GM11168 (cell line): ENCODE data around the gene ST3GAL2.
"Not testable (repeated sequence)": the region's sequence is repeated elsewhere in the genome, so short reads cannot be mapped to it uniquely, and the experiment has no call there.

Source experiments
- in situ Hi-C: fragments of 300-500 bp; cut with MboI; formaldehyde crosslinking; loops from one replicate; pipeline ENCODE4 v1.12.0; 2022; ENCODE audit warnings: low sequenced_read_pairs; ENCODE audit not compliant: unreplicated experiment

The ST3GAL2 gene

DNA sequence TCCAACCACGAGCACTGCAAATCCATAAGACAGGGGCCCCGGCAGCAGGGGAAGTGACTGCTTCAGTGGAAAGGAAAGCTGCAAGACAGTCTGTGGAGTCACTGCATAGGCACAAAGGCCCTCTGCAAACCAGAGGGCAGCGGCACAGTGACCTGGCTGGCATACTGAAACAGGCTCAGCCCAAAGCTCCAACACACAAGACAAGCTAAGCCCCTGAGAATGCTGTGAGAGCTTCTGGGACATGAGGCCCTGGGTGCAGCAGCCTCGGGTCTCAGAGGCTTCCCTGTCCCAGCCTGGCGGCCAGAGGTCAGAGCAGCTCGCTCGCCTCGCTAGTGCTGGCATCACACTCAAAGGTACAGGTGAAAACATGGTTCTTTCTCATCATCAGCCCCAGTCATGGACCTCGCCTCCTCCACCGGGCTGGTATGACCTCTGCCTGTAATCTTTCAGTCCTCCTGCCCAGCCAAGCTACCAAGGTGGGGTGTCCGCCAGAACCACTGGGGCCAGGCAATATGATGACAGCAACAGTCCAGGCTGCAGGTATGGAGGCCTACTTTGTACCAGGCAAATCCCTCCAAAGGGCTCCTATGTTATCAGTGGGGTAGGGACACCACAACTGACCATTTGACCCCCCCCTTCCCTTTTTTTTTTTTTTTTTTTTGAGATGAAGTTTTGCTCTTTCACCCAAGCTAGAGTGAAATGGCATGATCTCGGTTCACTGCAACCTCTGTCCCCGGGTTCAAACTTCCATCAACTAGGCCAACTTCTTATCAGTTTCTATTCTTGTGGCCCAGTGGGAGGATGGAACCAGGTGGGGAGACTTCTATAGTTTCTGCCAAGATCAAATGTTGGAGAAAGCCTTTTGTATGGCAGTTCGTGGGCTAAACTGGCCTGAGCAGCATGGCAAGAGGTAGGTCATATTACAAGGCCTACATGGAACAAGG lies 19.2 kb downstream of the ST3GAL2 start:
- in situ Hi-C loops: no loop called here

DNA sequence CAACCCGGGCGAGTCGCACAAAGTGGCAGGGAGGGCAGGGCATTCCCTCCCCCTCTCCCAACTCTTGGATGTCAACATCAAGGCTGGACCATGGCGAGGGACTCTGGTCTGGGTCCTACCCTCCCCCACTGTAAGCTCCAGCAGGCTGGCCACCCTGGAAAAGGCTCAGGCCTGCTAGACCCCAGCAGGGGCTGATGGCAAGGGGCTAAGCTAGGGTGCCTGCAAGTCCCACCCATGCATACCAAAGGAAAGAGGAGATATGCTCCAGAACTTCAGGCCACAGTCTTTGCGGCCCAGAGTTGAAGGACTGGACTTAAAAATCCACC lies 19.9 kb downstream of the ST3GAL2 start:
- in situ Hi-C loops: no loop called here

DNA sequence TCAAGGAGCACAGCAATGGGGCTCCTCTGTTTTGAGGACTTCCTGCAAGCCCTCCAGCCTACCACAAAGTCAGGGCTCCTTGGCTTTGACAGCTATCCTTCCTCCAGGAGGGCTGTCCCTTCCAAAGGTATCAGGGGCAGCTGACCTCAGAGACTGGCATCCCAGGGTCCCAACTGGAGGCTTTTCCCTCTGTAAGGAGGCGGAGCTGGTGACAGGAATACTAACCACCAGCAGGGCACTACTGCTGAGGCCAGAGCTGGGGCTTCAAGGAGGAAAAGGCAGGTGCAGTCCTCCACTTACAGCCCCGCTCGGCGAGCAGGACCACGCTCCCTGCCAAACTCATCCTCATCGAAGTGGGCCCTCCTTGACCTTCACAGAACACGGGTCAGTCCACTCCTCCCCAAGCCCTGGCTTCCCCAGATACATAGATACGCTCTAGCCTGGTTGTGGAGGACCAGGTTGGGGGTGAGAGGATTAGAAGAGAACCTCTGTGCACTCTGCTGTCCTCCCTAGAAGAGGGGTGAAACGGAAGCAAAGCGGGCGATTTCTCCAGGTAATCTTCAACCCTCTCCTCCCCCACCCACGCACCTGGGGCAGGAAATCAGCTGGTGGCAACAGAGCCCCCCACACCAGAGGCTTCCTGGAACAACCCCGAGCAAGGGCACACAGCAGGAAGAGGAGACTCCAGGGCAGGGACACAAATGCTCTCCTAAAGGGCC lies 20.5 kb downstream of the ST3GAL2 start:
- in situ Hi-C loops: no loop called here

DNA sequence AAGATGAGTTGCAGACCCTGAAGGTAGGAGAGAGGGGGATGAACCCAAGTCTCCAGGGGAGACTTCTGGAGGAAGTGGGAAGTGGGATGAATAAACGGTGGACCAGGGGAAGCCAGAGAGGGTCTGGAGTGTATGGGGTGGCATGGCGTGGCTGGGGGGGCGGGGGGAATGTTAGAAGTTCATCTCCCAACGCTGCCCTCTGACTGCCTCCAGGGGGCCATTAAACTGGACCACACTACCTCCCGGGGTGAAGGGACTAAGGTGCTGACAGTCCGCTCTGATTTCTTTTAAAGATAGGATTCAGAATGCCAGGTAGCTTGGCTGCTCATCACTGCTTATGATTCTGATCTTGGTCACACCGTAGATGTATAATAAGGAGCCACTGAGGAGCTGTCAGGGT lies 21.2 kb downstream of the ST3GAL2 start:
- in situ Hi-C loops: no loop called here

DNA sequence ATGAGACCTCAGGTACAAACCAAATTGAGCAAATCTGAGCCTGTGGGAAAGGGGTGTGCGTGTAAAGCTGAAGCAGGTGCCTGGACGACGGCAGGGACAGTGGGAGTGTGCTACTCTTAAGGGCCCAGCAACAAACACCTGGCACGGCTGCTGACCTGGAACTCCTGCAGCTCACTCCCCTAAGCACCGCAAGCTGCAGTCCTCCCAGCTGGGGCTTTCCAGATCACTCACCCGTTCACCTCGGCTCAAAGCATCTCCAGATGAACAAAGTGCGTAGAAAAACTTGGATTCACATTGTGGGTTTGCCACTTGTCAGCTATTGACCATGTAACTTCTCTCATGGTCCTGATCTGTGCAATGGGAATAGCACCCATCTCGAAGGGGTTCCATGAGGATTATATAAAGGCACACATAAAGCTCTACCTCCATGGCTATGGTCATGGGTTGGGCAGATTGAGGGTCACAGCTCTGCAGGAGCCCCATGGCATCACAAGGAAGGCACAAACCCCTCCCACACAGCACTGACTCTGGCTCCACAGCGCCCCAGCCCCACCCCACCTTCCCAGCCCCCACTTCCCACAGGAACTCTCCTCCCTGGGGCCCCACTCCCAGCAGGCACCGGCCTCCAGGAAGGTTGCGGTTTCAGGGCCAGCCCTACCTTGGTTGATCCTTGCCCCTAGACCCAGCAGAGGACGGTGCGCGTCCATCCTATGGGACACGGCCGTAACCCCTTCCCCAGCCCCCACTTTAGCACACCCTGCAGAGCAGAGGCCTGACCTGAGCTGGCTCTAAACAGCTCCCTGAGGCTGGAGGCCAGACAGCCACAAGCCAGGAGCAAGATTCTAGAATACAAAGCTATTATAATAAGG lies 21.9 kb downstream of the ST3GAL2 start:
- in situ Hi-C loops: no loop called here

DNA sequence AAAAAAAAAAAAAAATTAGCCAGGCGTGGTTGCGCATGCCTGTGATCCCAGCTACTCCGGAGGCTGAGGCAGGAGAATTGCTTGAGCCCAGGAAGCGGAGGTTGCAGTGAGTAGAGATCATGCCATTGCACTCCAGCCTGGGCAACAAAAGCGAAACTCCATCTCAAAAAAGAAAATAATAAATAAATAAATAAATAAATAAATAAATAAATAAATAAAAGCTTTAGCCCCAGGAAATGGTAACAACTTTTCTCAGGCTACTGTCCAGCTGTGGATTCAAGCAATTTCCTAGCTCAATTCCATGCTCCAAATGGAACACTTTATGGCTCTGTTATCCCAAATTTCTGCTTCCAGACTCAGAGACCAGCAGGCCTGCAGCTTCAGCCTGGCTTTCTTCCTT lies 25.3 kb downstream of the ST3GAL2 start:
- in situ Hi-C loops: not testable (repeated sequence)

DNA sequence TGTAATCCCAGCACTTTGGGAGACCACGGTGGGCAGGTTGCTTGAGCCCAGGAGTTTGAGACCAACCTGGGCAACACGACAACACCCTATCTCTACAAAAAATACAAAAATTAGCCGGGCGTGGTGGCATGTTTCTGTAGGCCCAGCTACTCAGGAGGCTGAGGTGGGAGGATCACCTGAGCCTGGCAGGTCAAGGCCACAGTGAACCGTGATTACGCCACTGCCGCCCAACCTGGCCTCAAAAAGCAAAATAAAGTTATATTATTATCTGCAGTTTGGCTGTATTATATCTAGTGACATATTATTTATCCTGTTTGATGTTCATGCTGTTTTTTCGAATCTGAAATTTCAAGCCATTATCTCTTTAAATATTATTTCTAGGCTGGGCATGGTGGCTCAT lies 26.5 kb downstream of the ST3GAL2 start:
- in situ Hi-C loops: no loop called here

DNA sequence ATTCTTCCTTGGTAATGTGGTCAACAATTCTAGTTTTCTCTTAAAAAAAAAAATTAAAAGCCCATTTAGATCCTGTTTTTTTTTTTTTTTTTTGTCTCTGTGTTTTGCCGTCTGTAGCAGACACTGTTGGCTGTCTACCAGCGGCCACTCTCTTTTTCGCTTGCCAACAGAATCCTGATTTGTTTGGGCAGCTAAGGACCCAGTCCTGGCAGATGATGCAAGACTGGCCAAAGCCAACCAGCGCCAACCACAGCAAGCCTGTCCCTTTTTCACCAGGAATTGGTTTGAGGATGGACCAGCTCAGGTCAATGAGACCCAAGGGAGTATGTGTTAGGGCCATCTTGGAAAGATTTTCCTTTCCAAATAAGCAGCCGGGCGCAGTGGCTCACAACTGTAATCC lies 28.2 kb downstream of the ST3GAL2 start:
- in situ Hi-C loops: no loop called here

DNA sequence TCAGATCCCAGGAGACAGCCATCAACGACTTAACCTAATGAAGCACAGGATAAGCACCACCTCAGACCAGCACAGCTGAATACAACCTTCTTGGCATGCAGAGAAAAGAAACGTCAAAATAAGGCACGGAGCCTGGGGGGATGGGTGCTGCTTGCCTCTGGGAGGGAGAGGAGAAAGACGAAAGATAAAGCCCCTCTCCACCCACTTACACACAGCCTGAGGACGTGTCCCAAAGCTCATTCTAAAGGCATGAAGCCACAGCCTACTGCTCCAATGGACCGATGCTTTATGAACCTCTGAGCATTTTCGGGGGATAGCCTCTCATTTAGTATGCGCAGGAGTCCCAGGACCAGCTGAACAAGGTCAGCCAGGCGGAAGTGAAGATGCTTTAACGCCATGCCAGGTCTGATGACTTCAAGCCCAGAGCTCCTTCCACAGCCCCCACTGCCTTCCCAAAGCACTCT lies 31.1 kb downstream of the ST3GAL2 start:
- in situ Hi-C loops: no loop called here

DNA sequence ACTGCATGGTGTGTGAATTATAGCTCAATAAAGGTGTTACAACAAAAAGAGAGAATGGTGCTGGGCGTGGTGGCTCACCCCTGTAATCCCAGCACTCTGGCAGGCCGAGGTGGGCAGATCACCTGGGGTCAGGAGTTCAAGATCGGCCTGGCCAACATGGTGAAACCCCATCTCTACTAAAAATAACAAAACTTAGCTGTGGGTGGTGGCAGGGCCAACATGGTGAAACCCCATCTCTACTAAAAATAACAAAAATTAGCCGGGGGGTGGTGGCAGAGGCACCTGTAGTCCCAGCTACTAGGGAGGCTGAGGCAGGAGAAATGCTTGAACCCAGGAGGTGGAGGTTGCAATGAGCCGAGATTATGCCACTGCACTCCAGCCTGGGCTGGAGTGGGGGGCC lies 32.8 kb downstream of the ST3GAL2 start:
- in situ Hi-C loops: not testable (repeated sequence)

DNA sequence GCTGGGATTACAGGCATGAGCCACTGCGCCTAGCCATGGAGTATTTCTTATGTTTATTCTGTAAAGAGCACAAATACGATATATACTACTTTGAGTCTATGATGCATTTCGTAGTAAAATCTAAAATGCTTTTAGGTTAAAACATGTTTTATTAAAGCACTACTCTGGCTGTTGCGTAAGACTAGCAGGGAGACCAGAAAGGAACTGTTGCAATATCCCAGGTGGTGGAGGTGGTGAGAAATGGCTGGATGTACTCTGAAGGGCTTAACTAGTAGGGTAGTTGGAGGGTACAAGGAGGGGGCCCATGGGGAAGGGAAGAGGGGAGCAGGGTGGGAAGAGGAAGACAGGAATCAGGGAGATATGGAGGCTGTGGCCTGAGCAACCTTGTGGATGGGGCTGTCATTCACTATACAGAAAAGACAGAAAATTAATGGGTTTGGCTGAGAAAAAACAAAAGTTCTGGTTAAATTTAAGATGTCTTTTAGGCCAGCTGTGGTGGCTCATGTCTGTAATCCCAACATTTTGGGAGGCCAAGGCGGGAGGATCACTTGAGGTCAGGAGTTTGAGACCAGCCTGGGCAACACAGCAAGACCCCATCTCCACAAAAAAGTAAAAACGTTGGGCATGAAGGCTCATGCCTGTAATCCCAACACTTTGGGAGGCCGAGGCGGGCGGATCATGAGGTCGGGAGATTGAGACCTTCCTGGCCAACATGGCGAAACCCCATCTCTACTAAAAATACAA lies 35.8 kb downstream of the ST3GAL2 start:
- in situ Hi-C loops: no loop called here

DNA sequence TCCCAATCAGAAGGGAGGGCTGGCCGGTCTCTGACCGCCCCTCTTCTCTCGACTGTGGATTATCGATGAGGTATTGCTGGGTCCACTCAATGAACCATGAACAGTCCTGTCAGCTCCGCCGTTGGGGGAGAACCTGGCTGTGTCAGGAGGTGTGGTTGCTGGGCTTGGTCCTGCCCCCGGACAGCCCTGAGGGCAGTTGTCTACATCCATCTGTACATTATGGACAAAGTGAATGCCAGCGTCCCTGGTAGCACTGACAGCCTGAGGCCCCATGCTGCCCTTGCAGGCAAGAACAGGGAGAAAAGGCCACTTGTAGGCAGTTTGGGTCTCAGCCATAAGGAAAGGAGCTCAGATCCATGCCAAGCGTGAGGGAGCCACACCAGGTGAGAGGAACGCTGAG lies 38.9 kb downstream of the ST3GAL2 start:
- in situ Hi-C loops: loop anchor here (10.0 kb wide), 1 partner anchor 75 kb away; no protein-coding TSS in a partner anchor

DNA sequence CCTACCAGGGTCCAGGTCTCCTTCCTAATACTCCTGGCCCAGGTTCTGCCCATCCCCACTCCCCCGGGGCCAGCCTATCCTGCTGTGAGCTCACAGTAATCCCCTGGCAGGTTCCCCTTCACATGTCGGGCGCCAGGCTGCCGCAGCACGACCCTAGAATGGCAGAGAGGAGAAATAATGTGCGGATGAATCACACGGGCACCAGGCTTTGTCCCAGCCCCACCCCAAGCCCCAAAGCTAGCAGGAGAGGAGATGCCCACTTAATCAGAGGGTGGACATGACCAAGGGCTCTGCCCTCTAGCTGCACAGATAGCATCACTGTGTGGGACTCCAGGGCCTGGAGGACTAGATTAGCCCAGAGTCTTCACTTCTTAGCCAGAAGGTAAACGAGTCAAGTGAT lies 39.5 kb downstream of the ST3GAL2 start:
- in situ Hi-C loops: loop anchor here (10.0 kb wide), 1 partner anchor 75 kb away; no protein-coding TSS in a partner anchor

DNA sequence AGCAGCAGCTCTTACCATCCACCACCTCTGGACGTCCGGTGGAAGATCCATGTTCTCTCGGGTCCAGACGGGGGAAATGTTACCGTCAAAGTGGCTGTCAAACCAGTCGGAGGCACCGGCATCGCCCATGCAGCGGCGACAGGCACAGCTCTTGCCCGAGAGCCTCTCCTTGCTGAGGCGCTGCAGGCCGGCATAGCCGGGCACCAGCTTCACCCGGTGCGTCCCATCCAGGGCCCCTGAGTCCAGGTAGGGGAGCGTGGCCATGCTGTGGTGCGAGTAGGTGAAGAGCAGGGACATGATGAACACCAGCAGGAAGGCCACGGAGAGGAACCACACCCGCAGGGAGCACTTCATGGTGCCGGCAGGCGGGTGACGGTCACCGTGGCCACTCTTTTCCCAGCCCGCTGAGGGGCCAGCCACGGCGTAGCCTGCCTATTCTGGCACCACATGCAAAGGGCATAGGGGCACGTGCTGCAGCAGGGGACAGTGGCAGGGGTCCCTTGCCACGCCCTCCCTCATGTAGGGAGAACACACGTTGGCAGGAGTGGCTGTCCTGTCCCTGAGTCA lies 40.6 kb downstream of the ST3GAL2 start:
- in situ Hi-C loops: loop anchor here (10.0 kb wide), 1 partner anchor 77 kb away; no protein-coding TSS in a partner anchor

DNA sequence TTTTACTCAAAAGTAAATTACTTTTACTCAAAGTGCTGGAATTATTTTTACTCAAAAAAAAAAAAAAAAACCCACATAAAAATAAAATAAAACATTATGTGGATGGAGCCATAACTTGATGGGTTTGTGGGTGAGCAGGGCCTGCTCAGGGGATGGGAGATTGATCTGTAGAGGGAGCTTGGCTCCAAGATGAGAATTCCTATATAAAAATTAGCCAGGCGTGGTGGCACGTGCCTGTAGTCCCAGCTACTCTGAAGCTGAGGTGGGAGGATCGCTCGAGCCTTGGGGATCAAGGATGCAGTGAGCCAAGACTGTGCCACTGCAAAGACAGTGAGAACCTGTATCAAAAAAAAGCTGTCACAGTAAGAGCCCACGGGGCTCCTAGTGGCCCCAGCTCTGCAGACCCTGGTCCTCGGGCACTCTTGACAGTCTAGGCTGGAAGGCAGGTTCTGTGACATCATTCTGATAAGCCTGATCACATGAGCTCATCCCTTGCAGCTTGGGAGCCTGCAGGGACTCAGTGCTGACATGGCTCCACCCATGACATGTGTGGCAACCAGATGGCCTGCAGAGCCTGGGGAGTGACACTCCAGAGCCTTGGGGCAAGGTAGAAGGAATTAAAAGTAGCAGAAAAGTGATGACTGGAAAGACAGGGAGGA lies 42.5 kb downstream of the ST3GAL2 start:
- in situ Hi-C loops: loop anchor here (10.0 kb wide), 1 partner anchor 78 kb away; no protein-coding TSS in a partner anchor

DNA sequence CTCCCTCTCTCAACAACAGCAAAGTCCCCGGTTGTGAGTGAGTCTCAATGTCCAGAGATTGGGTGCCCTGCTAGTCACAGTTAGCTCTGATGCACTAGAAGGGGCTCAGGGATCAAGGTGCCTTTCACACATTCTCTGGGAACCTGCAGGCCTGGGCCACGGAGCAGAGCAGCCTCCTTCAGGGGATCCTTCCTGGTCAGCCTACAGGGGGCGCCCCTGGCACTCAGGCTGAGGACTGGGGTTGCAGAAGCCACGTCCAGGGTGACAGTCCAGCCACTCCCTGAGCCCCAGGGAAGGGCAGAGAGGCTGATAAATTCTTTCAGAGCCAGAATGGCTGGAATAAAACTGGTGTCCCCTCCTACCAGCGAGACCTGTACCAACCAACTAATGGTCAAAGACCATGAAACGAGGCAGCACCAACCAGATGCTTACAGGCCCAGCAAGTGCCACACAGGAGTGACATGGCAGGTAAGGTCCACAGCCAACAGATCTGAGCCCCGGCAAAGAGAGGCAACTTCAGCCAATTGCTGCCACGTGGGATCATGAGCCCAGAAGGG lies 43.5 kb downstream of the ST3GAL2 start:
- in situ Hi-C loops: loop anchor here (10.0 kb wide), 1 partner anchor 79 kb away; no protein-coding TSS in a partner anchor

DNA sequence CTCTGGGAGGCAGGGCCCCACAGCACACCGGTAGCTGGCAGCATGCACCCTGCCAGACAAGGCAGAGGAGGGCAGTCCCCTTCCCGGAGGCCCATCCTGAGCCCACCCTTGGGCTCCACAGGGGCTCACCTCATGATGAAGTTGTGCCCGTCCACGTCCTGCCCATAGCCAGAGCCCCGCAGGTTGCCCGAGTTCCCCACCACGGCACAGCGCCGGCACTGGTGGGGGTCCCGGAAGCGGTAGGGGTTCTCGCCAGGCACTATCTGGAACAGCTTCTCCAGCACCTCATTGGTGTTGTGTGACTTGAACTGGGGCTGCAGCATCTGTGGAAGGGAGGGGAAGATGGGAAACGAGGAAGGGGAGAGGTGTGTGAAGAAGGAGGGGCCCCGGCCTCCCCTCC lies 44.0 kb downstream of the ST3GAL2 start:
- in situ Hi-C loops: loop anchor here (10.0 kb wide), 1 partner anchor 80 kb away; no protein-coding TSS in a partner anchor

DNA sequence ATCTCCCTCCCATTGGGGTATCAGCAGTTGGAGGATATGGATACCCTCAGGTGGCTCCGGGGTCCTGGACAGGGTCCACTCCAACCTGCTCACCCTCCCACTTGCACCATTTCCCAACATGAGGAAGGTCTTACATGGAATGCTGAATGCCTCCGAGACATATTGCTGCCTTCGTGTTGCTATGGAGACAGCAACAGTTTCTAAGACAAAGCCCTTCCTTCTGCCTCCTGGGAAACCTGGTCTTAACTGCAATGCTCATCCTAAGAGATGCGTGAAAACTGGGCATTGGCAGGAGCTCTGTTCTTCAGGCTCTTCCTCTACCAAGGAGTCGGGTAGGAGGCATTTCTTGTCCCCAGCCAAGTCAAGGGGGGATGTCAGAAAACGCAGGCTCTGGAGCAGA lies 45.2 kb downstream of the ST3GAL2 start:
- in situ Hi-C loops: loop anchor here (10.0 kb wide), 1 partner anchor 81 kb away; no protein-coding TSS in a partner anchor
